GM10847 (cell line): ENCODE measurements around the gene CNMD.

ENCODE experiments used
- POLR2A ChIP-seq: IDR thresholded peaks from 2 replicates; pipeline ENCODE4 v1.6.1; 2011; ENCODE audit not compliant: insufficient read length; ENCODE audit errors: extremely low read depth

Gene CNMD

GRCh38 chr13:52711286-52711685 lies 28.3 kb downstream of the CNMD start:
- TF ChIP-seq POLR2A = no peak

GRCh38 chr13:52707375-52707774 lies 32.2 kb downstream of the CNMD start:
- TF ChIP-seq POLR2A = no peak

- TF ChIP-seq POLR2A = no peak
Observed at GRCh38 chr13:52706081-52706480, 33.5 kb downstream of the CNMD start.

- no peak for TF ChIP-seq POLR2A
Observed at GRCh38 chr13:52703482-52703881, 36.1 kb downstream of the CNMD start.

GRCh38 chr13:52701728-52702465 lies 37.7 kb downstream of the CNMD start:
- no peak for TF ChIP-seq POLR2A

GRCh38 chr13:52696566-52696965 lies 43.1 kb downstream of the CNMD start:
- TF ChIP-seq POLR2A = no peak

GRCh38 chr13:52695856-52696255 lies 43.8 kb downstream of the CNMD start:
- no peak for TF ChIP-seq POLR2A

GRCh38 chr13:52686376-52686775 lies 53.2 kb downstream of the CNMD start:
- TF ChIP-seq POLR2A = no peak

- no peak for TF ChIP-seq POLR2A
Observed at GRCh38 chr13:52677823-52678222, 61.8 kb downstream of the CNMD start.

- TF ChIP-seq POLR2A = no peak
Observed at GRCh38 chr13:52673465-52673864, 66.2 kb downstream of the CNMD start.

- TF ChIP-seq POLR2A = no peak
Observed at GRCh38 chr13:52670726-52671125, 68.9 kb downstream of the CNMD start.

- no peak for TF ChIP-seq POLR2A
Observed at GRCh38 chr13:52669677-52670076, 69.9 kb downstream of the CNMD start.

GRCh38 chr13:52665325-52665724 lies 74.3 kb downstream of the CNMD start:
- no peak for TF ChIP-seq POLR2A

GRCh38 chr13:52664272-52664671 lies 75.3 kb downstream of the CNMD start:
- no peak for TF ChIP-seq POLR2A

- no peak for TF ChIP-seq POLR2A
Observed at GRCh38 chr13:52659340-52659739, 80.3 kb downstream of the CNMD start.
